Effector CD8-positive, alpha-beta T cell (primary cell): ENCODE measurements around the gene WFDC1.

Experiments
- DNase-seq: peaks from one replicate; lab custom pipeline; 2025; lab: John Stamatoyannopoulos, UW
- total RNA-seq, 4 experiments: gene quantifications; one replicate each; lab custom pipeline; 2026; lab: John Stamatoyannopoulos, UW

WFDC1 gene
- total RNA-seq: 0 to 0.18 (median 0) reads per million in 4 experiments

- DNase-seq: no peak
Measured at GRCh38 chr16:84294531-84295142, at the start of gene WFDC1. WFDC1 (plus strand) TSS chr16:84294878; CDS start chr16:84294972, 94 bp downstream.

- no peak for DNase-seq
Measured at GRCh38 chr16:84245956-84246678, 48.6 kb upstream of the WFDC1 start.

GRCh38 chr16:84246679-84247077, 48.0 kb upstream of the WFDC1 start:
- no peak for DNase-seq

- DNase-seq: no peak
Measured at GRCh38 chr16:84247331-84247730, 47.3 kb upstream of the WFDC1 start.

GRCh38 chr16:84247844-84248243, 46.8 kb upstream of the WFDC1 start:
- no peak for DNase-seq

- DNase-seq: no peak
Measured at GRCh38 chr16:84252184-84252583, 42.5 kb upstream of the WFDC1 start.

GRCh38 chr16:84253173-84253572, 41.5 kb upstream of the WFDC1 start:
- DNase-seq: no peak

- no peak for DNase-seq
Measured at GRCh38 chr16:84254062-84254461, 40.6 kb upstream of the WFDC1 start.

GRCh38 chr16:84255050-84255810, 39.4 kb upstream of the WFDC1 start:
- DNase-seq: no peak

GRCh38 chr16:84258266-84258665, 36.4 kb upstream of the WFDC1 start:
- no peak for DNase-seq

GRCh38 chr16:84259691-84260090, 35.0 kb upstream of the WFDC1 start:
- DNase-seq: no peak

GRCh38 chr16:84260766-84261554, 33.7 kb upstream of the WFDC1 start:
- no peak for DNase-seq

GRCh38 chr16:84262031-84262430, 32.6 kb upstream of the WFDC1 start:
- no peak for DNase-seq

GRCh38 chr16:84262939-84263338, 31.7 kb upstream of the WFDC1 start:
- DNase-seq: no peak

GRCh38 chr16:84266451-84266850, 28.2 kb upstream of the WFDC1 start:
- no peak for DNase-seq

GRCh38 chr16:84267380-84267779, 27.3 kb upstream of the WFDC1 start:
- DNase-seq: no peak

- DNase-seq: no peak
Measured at GRCh38 chr16:84268291-84269040, 26.2 kb upstream of the WFDC1 start.

- DNase-seq: no peak
Measured at GRCh38 chr16:84270071-84270470, 24.6 kb upstream of the WFDC1 start.

GRCh38 chr16:84270531-84270930, 24.1 kb upstream of the WFDC1 start:
- DNase-seq: no peak

- no peak for DNase-seq
Measured at GRCh38 chr16:84271037-84271436, 23.6 kb upstream of the WFDC1 start.

GRCh38 chr16:84271866-84272265, 22.8 kb upstream of the WFDC1 start:
- no peak for DNase-seq
